ENCODE measurements around the gene KIF15.

DNA sequence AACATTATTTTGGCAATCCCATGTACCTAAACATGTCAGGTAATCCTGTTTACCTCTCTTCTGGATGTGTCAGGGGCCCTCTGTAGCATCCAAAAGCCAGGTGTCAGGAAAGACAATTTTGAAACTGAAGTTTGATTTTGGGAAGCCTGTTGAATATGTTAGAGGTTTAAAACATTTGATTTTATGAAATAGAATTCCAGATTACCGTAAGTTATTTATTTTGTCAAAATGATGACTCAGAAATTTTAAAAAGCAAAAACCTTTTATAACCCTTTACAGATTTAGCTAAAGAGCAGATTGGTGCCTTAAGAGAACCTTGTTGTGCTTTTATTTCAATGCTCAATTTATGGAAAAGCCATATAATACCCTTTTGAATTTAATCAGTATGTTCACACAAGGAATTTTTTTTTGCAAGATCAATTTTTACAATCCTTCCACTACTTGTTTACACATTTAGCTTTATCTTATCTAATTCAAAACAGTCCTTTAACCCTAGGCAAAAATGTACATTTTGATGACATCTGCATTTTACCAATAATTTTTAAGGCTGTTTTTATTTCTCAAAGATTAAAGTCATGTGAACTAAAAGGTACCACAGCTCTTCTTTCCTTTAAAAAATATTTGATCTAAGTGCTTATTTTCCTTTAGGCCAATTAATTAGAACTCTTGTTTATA lies 10.0 kb downstream of the KIF15 start:
- TF ChIP-seq GATA2 (IDR thresholded peaks at IDR 0.05; ENCODE audit: low read depth, low read length), result no peak
- TF ChIP-seq GATA3 (IDR thresholded peaks at IDR 0.05; ENCODE audit: low read depth, low read length), result no peak

Data from SH-SY5Y (cell line).